K562 (cell line): ENCODE measurements around the gene DENND1A. TPM values are rescaled to one million over a fixed set of nuclear protein-coding genes. Genes with fewer than 3 reads are reported as not detected.
A peak's percentile ranks its signal among the peaks of the same experiment; 100 is the strongest.

ENCODE experiments used
- ARHGAP35 ChIP-seq: fragments of 450-650 bp; IDR thresholded peaks from 2 replicates; pipeline ENCODE4 v1.6.1; 2018; ENCODE audit not compliant: partially characterized antibody
- ATF7 ChIP-seq: fragments of 450-650 bp; IDR thresholded peaks from 2 replicates; pipeline ENCODE4 v1.7.1; 2014; ENCODE audit warnings: mild to moderate bottlenecking, moderate library complexity
- EP300 ChIP-seq: IDR thresholded peaks from 2 replicates; pipeline ENCODE4 v1.6.1; 2012; ENCODE audit warnings: low read length, improper control_type of control experiment
- HDAC3 ChIP-seq: fragments of 450-650 bp; IDR thresholded peaks from 2 replicates; pipeline ENCODE4 v1.6.1; 2018; ENCODE audit warnings: borderline replicate concordance, mild to moderate bottlenecking, moderate library complexity; ENCODE audit not compliant: partially characterized antibody
- HDGF ChIP-seq: fragments of 450-650 bp; IDR thresholded peaks from 2 replicates; pipeline ENCODE4 v1.6.1; 2016
- HOXB6 ChIP-seq: fragments of 250-450 bp; sonication (Bioruptor Pico); IDR thresholded peaks from 2 replicates; pipeline ENCODE4 v1.5.1; 2022; ENCODE audit warnings: mild to moderate bottlenecking, borderline replicate concordance
- KLF13 ChIP-seq: fragments of 450-650 bp; IDR thresholded peaks from 2 replicates; pipeline ENCODE4 v1.6.1; 2016; ENCODE audit warnings: missing genetic modification characterization, low read depth, mild to moderate bottlenecking, missing compliant biosample characterization, moderate library complexity, borderline replicate concordance
- MCM2 ChIP-seq: fragments of 450-650 bp; IDR thresholded peaks from 2 replicates; pipeline ENCODE4 v1.6.1; 2017; ENCODE audit warnings: low read depth, mild to moderate bottlenecking
- MLLT1 ChIP-seq, 2 experiments: fragments of 450-650 bp; IDR thresholded peaks; 2 replicates each; pipeline ENCODE4 v1.6.1; 2016
- MTA1 ChIP-seq: fragments of 450-650 bp; IDR thresholded peaks from 2 replicates; pipeline ENCODE4 v1.6.1; 2017; ENCODE audit warnings: borderline replicate concordance
- NCOA1 ChIP-seq: fragments of 450-650 bp; IDR thresholded peaks from 2 replicates; pipeline ENCODE4 v1.6.1; 2016; ENCODE audit warnings: low read depth
- NCOR1 ChIP-seq: fragments of 450-650 bp; IDR thresholded peaks from 2 replicates; pipeline ENCODE4 v1.6.1; 2016; ENCODE audit warnings: mild to moderate bottlenecking, moderate library complexity
- NRF1 ChIP-seq, 2 experiments: fragments of 450-650 bp; IDR thresholded peaks in 1 of 2; conservative IDR thresholded peaks in 1 of 2; 2 replicates each; pipeline ENCODE4 v1.6.1; 2014; ENCODE audit warnings: mild to moderate bottlenecking in 2 of 2
- PHF21A ChIP-seq: fragments of 450-650 bp; IDR thresholded peaks from 2 replicates; pipeline ENCODE4 v1.6.1; 2017; ENCODE audit warnings: low read depth, borderline replicate concordance
- PHTF2 ChIP-seq: fragments of 250-450 bp; sonication (Bioruptor Pico); IDR thresholded peaks from 2 replicates; pipeline ENCODE4 v1.5.0; 2021; ENCODE audit warnings: mild to moderate bottlenecking
- PKNOX1 ChIP-seq: fragments of 450-650 bp; IDR thresholded peaks from 2 replicates; pipeline ENCODE4 v1.6.1; 2016
- TCF3 ChIP-seq: sonication (generic); formaldehyde crosslinking; IDR thresholded peaks from 2 replicates; pipeline ENCODE4 v1.4.0; 2020; ENCODE audit warnings: mild to moderate bottlenecking, missing genetic modification reagents
- THRA ChIP-seq: fragments of 450-650 bp; IDR thresholded peaks from 2 replicates; pipeline ENCODE4 v1.6.1; 2017; ENCODE audit warnings: mild to moderate bottlenecking, moderate library complexity
- UBTF ChIP-seq, 2 experiments: IDR thresholded peaks; 2 replicates each; pipeline ENCODE4 v1.6.1; 2012; ENCODE audit warnings: improper control_type of control experiment in 2 of 2, low read depth in 2 of 2, low read length in 2 of 2, borderline replicate concordance in 1 of 2
- ZBTB2 ChIP-seq: fragments of 450-650 bp; IDR thresholded peaks from 2 replicates; pipeline ENCODE4 v1.6.1; 2016; ENCODE audit warnings: antibody characterized with exemption
- ZNF263 ChIP-seq: sonication (generic); formaldehyde crosslinking; IDR thresholded peaks from 2 replicates; pipeline ENCODE4 v1.8.0; 2022; ENCODE audit warnings: mild to moderate bottlenecking, missing genetic modification reagents, borderline replicate concordance
- polyA plus RNA-seq, 8 experiments: library from polyadenylated mRNA; depleted of rRNA in 4 of 8; stranded (reverse) in 5 of 8; unstranded in 3 of 8; fragments of >200 nt; fragmentation: Nextera tagmentation in 2 of 8; fragmentation: Illumina TruSeq in 1 of 8; extraction: Ambion mirVana in 2 of 8; extraction: Trizol in 1 of 8; gene quantifications; 2 replicates each; pipeline versions ENCODE4 v1.2.1 to v1.2.3, GENCODE V29; 2011 to 2014; ENCODE audit warnings: inconsistent platforms in 1 of 8, missing spikeins in 1 of 8
- total RNA-seq, 7 experiments: library from RNA; depleted of rRNA in 6 of 7; stranded (reverse); fragments of >200 nt in 6 of 7; fragmentation: Illumina TruSeq in 2 of 7; extraction: Trizol in 2 of 7; gene quantifications; 2 replicates each; pipeline versions ENCODE4 v1.2.1 to v1.2.3, GENCODE V29; 2011 to 2021; ENCODE audit warnings: low replicate concordance in 1 of 7

The DENND1A gene
- total and polyA plus RNA-seq, 9 of the 15 experiments (the other 6 are each of a cell fraction or from before 2014, with no cell fraction given) = 7.6 to 29.5 (median 15.7) TPM

- peak; percentile 47 to 69; a peak in 1 of 4 replicates for TF ChIP-seq UBTF (IDR thresholded peaks at IDR 0.05; ENCODE audit: borderline replicate concordance in 1 of 2, low read depth in 2 of 2, low read length in 2 of 2)
- peak; percentile 18; the same call in 1 of the 2 replicates for TF ChIP-seq KLF13 (tag)
- TF ChIP-seq NRF1 (conservative IDR thresholded peaks at IDR 0.05 in 1 of 2, IDR thresholded peaks at IDR 0.05 in 1 of 2) = peak; percentile 47 to 52; a peak in 2 of 4 replicates
- no peak for TF ChIP-seq ARHGAP35
- peak; percentile 70 for TF ChIP-seq MTA1
- TF ChIP-seq MCM2 = no peak
- TF ChIP-seq PHF21A = 0 out of 2 replicates have a peak, but pooled peaks have one; percentile 71
- peak; percentile 53; the same call in 1 of the 2 replicates for TF ChIP-seq ZNF263 (CRISPR knock-in tag)
- no peak for TF ChIP-seq PHTF2
- 0 out of 2 replicates have a peak, but pooled peaks have one; percentile 22 for TF ChIP-seq ZBTB2
- peak; percentile 42 for TF ChIP-seq HDAC3
- peak; percentile 86 for TF ChIP-seq THRA
- peak; percentile 55 for TF ChIP-seq PKNOX1
- TF ChIP-seq HOXB6 (CRISPR knock-in tag) = no peak
- TF ChIP-seq ATF7 = 0 out of 2 replicates have a peak, but pooled peaks have one; percentile 15
- TF ChIP-seq MLLT1 (IDR thresholded peaks at IDR 0.05) = peak; percentile 29 to 61; a peak in 2 of 4 replicates
- peak; percentile 78; the same call in 1 of the 2 replicates for TF ChIP-seq HDGF
- TF ChIP-seq TCF3 (CRISPR knock-in tag) = peak; percentile 54
- peak; percentile 88 for TF ChIP-seq NCOA1
- peak; percentile 80 for TF ChIP-seq EP300
- peak; percentile 76 for TF ChIP-seq NCOR1
These were observed 274.1 kb downstream of the DENND1A start (continued) for GRCh38 chr9:123655681-123656423.
